GM18951 (cell line): ENCODE results near the gene PRDM12.

Experiments
- POLR2A ChIP-seq: IDR thresholded peaks from 4 replicates; pipeline ENCODE4 v1.6.1; 2011; ENCODE audit warnings: mild to moderate bottlenecking; ENCODE audit not compliant: insufficient read length, insufficient read depth; ENCODE audit errors: extremely low read depth
- in situ Hi-C: fragments of 300-500 bp; cut with MboI; formaldehyde crosslinking; loops from one replicate; pipeline ENCODE4 v1.12.0; 2022; ENCODE audit warnings: low sequenced_read_pairs, mixed read lengths, inconsistent platforms; ENCODE audit not compliant: unreplicated experiment

Gene PRDM12

GRCh38 chr9:130632081-130632710, 32.2 kb upstream of the PRDM12 start:
- no peak for TF ChIP-seq POLR2A

DNA sequence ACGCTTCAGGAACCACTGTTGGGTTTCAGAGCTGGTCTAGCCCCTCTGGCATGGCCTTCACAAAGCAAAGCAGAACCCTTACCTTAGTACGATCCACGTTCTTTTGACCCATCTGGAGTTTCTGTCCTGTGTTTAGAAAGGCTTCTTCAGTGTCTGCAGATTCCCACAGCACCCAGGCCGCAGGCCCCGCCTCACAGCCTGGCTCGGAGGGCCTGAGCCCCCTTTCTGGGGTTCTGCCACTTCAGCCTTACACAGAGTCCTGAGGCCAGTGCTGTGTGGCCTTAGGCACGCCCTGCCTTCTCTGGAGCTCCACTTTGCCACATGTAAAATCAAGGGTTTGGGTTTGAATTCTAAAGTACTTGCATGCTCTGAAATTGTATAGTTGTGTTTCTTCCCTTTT, 31.6 kb upstream of the PRDM12 start:
- in situ Hi-C loops: no loop called here

More at GRCh38 chr9:130632081-130632710, 32.2 kb upstream of the PRDM12 start:
- in situ Hi-C loops: no loop called here

GRCh38 chr9:130633336-130634190, 30.8 kb upstream of the PRDM12 start:
- TF ChIP-seq POLR2A: no peak
- in situ Hi-C loops: no loop called here

More for the DNA sequence above, 31.6 kb upstream of the PRDM12 start:
- TF ChIP-seq POLR2A: no peak

GRCh38 chr9:130634191-130634768, 30.1 kb upstream of the PRDM12 start:
- in situ Hi-C loops: no loop called here
- no peak for TF ChIP-seq POLR2A

GRCh38 chr9:130634801-130635200, 29.6 kb upstream of the PRDM12 start:
- TF ChIP-seq POLR2A: no peak
- in situ Hi-C loops: no loop called here

- in situ Hi-C loops: no loop called here
- TF ChIP-seq POLR2A: no peak
These were observed 29.1 kb upstream of the PRDM12 start for GRCh38 chr9:130635306-130635705.

DNA sequence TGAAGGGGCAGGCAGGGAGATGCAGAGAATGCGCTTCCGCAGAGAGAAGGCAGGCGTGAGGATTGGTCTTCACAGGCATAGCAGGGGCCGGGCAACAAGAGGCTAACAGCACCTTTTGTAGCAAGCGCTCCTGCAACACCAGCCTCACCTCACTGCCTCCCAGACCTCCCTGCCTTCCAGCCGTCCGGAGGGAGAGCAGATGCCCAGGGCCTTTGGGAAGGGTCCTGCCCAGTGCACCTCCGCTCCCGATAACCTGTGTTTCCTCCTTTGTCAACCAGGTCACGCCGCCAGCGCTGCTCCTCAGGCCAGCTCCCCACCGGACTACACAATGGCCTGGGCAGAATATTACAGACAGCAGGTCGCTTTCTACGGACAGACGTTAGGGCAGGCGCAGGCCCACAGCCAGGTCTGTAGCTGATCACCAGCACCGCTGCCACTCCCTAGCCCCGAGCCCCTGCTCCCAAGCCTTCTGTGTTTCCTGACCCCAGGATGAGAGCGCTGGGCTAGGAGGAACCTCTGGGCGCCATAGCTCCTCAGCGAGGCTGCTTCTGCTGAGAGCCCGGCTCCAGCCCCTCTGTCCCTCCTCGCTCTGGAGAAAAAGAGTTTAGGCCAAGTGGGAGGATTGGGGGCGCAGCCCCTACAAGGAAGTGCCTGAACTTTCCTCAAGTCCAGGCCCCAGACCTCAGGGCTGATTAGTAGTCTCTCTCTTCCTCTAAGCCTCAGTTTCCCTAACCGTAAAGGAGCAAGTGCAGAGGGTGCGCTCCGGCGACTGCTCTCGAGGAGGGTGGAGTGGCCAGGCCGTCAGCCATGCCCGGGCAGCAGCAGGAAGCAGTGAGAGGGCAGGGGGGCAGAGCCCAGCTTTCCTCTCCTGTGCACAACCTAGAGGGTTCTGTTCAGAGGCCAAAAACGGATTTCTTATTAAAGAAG, 28.4 kb upstream of the PRDM12 start:
- TF ChIP-seq POLR2A: no peak
- in situ Hi-C loops: no loop called here

DNA sequence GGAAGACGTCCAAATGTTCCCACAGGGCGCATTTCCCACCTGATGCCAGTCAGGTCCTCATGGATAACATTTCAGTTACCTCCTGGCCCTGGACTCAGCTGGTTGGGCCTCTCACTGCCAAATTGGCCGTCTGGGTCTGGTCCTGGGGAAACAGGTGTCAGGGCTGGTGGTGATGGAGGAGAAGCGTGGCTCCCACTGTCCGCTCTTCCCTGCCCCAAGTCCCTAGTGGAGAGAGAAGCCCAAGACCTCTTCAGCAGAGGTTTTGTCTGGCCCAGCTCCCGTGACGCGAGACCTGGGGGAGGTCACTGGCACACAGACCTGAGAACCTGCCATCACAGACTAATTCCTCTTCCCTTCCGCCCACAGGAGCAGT, 27.8 kb upstream of the PRDM12 start:
- in situ Hi-C loops: no loop called here
- TF ChIP-seq POLR2A: no peak

GRCh38 chr9:130638284-130639123, 25.9 kb upstream of the PRDM12 start:
- no peak for TF ChIP-seq POLR2A
- in situ Hi-C loops: no loop called here

GRCh38 chr9:130639124-130639765, 25.1 kb upstream of the PRDM12 start:
- in situ Hi-C loops: no loop called here

GRCh38 chr9:130639866-130640555, 24.4 kb upstream of the PRDM12 start:
- in situ Hi-C loops: no loop called here
- TF ChIP-seq POLR2A: no peak

More at GRCh38 chr9:130639124-130639765, 25.1 kb upstream of the PRDM12 start:
- TF ChIP-seq POLR2A: no peak
